Measurements from ENCODE around the gene SLC2A11.

DNA sequence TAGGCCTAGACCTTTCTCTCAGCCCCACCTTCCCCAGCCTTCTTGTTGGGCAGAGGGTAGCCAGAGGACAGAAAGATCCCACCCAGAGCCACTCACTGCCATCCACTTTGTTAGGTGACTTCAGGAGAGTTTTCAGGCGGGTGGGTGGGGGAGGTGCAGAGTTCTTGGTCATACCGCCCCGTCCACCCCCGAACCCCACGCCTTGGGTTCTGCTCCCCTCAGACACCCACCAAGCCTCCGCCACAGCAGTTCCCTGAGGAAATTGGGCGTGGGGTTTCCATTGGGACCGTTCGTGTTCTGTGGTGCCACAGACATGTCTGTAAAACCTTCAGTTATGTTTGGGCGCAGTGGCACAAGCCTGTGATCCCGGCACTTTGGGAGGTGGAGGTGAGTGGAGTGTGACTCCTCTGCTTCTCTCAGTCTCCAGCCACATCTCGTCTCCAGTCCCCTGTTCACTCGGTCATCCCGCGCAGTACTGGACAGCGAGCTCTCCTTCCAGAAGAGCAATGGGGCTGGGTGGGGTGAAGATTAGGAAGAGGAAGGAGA is 38.0 kb downstream of the SLC2A11 start:
- TF ChIP-seq TCF7L2 (IDR thresholded peaks at IDR 0.05; ENCODE audit: low read depth, low read length) (no peak), SRF (CRISPR knock-in tag; IDR thresholded peaks at IDR 0.05) (no peak), MECOM (CRISPR knock-in tag; IDR thresholded peaks at IDR 0.05) (no peak), SIN3A (IDR thresholded peaks at IDR 0.05; ENCODE audit: borderline replicate concordance in 2 of 2, control insufficient read depth in 1 of 2, low read depth in 2 of 2, low read length in 2 of 2) (no peak), POLR2AphosphoS5 (IDR thresholded peaks at IDR 0.05; ENCODE audit: control insufficient read depth, insufficient read depth, low read depth, low read length) (no peak), KDM1A (IDR thresholded peaks at IDR 0.05) (no peak), NRF1 (conservative IDR thresholded peaks at IDR 0.05 in 1 of 2, IDR thresholded peaks at IDR 0.05 in 1 of 2) (no peak), ZNF395 (CRISPR knock-in tag; IDR thresholded peaks at IDR 0.05) (no peak), MAZ (CRISPR knock-in tag; conservative IDR thresholded peaks at IDR 0.05 in 1 of 2, IDR thresholded peaks at IDR 0.05 in 1 of 2) (no peak)
